HEK293 (cell line): Measurements from ENCODE around the gene VPS54.

Source experiments
- CTCF ChIA-PET: fragments of 350-600 bp; formaldehyde crosslinking; extraction: SDS; loops from one replicate; lab custom pipeline; 2021; ENCODE audit warnings: antibody characterized with exemption; lab: Yijun Ruan, JAX
- POLR2A ChIA-PET: fragments of 300-600 bp; formaldehyde crosslinking; extraction: SDS; loops from one replicate; lab custom pipeline; 2020; ENCODE audit warnings: antibody characterized with exemption, inconsistent platforms; lab: Yijun Ruan, JAX
- H3K27ac ChIP-seq: fragments of 200-500 bp; sonication (Bioruptor generic); 2 replicates; pipeline ENCODE4 v1.5.1; 2014; ENCODE audit warnings: low read depth, low read length, control low read depth, inconsistent platforms; ENCODE audit errors: extremely low read depth
- H3K36me3 ChIP-seq, 2 experiments: fragments of 200-500 bp in 1 of 2; sonication (Bioruptor generic) in 1 of 2; 1 replicate in 1 of 2; 2 replicates in 1 of 2; pipeline ENCODE4 v1.5.1; 2014 to 2017; ENCODE audit warnings: inconsistent platforms in 2 of 2, low read length in 2 of 2; ENCODE audit not compliant: control insufficient read depth in 2 of 2, insufficient read depth in 1 of 2
- H3K4me1 ChIP-seq: fragments of 200-500 bp; sonication (Bioruptor generic); 2 replicates; pipeline ENCODE4 v1.5.1; 2014; ENCODE audit warnings: mild to moderate bottlenecking, low read length, inconsistent platforms; ENCODE audit not compliant: control insufficient read depth, insufficient read depth
- H3K4me3 ChIP-seq: 2 replicates; pipeline ENCODE4 v1.5.1; 2011; ENCODE audit warnings: low read depth, mild to moderate bottlenecking, control low read depth, low read length, moderate library complexity
- H3K9me3 ChIP-seq: fragments of 200-500 bp; sonication (Bioruptor generic); 2 replicates; pipeline ENCODE4 v1.5.1; 2014; ENCODE audit warnings: low read depth, low read length, inconsistent platforms; ENCODE audit not compliant: control insufficient read depth, insufficient read depth
- OSR2 ChIP-seq: fragments of 450-650 bp; formaldehyde crosslinking; IDR thresholded peaks from 2 replicates; pipeline ENCODE4 v1.5.1; 2016; ENCODE audit warnings: missing biosample characterization, missing genetic modification characterization
- SP3 ChIP-seq: fragments of 450-650 bp; formaldehyde crosslinking; IDR thresholded peaks from 2 replicates; pipeline ENCODE4 v1.5.1; 2016; ENCODE audit warnings: missing biosample characterization, missing genetic modification characterization
- ZNF311 ChIP-seq: fragments of 450-650 bp; formaldehyde crosslinking; IDR thresholded peaks from 2 replicates; pipeline ENCODE4 v1.5.1; 2017; ENCODE audit warnings: missing biosample characterization, missing genetic modification characterization, borderline replicate concordance
- ZNF324 ChIP-seq: fragments of 450-650 bp; formaldehyde crosslinking; IDR thresholded peaks from 2 replicates; pipeline ENCODE4 v1.5.1; 2016; ENCODE audit warnings: missing biosample characterization, missing genetic modification characterization
- ZNF621 ChIP-seq: fragments of 450-650 bp; formaldehyde crosslinking; IDR thresholded peaks from 2 replicates; pipeline ENCODE4 v1.5.1; 2017; ENCODE audit warnings: missing biosample characterization, missing genetic modification characterization
- ZNF768 ChIP-seq: fragments of 450-650 bp; formaldehyde crosslinking; IDR thresholded peaks from 2 replicates; pipeline ENCODE4 v1.5.1; 2018; ENCODE audit warnings: missing biosample characterization, mild to moderate bottlenecking, missing genetic modification characterization
- ZNF777 ChIP-seq: fragments of 450-650 bp; formaldehyde crosslinking; IDR thresholded peaks from 2 replicates; pipeline ENCODE4 v1.5.1; 2017; ENCODE audit warnings: missing biosample characterization, missing genetic modification characterization, borderline replicate concordance
- TF ChIP-seq, protein P1 (sequence below): fragments of 450-650 bp; formaldehyde crosslinking; IDR thresholded peaks from 2 replicates; pipeline ENCODE4 v1.5.1; 2016; ENCODE audit warnings: missing biosample characterization, missing genetic modification characterization
- TF ChIP-seq, protein P2 (sequence below): fragments of 450-650 bp; formaldehyde crosslinking; IDR thresholded peaks from 2 replicates; pipeline ENCODE4 v1.5.1; 2016; ENCODE audit warnings: missing biosample characterization, missing genetic modification characterization
- TF ChIP-seq, protein P3 (sequence below): fragments of 450-650 bp; formaldehyde crosslinking; IDR thresholded peaks from 2 replicates; pipeline ENCODE4; 2016; ENCODE audit warnings: missing biosample characterization, missing genetic modification characterization
- TF ChIP-seq, protein P4 (sequence below): fragments of 450-650 bp; formaldehyde crosslinking; conservative IDR thresholded peaks from 2 replicates; pipeline ENCODE4 v1.5.1; 2016; ENCODE audit warnings: low read depth, missing biosample characterization, missing genetic modification characterization
- TF ChIP-seq, protein P5 (sequence below): fragments of 450-650 bp; formaldehyde crosslinking; IDR thresholded peaks from 2 replicates; pipeline ENCODE4 v1.5.1; 2016; ENCODE audit warnings: missing biosample characterization, missing genetic modification characterization, low read depth

The VPS54 gene

DNA sequence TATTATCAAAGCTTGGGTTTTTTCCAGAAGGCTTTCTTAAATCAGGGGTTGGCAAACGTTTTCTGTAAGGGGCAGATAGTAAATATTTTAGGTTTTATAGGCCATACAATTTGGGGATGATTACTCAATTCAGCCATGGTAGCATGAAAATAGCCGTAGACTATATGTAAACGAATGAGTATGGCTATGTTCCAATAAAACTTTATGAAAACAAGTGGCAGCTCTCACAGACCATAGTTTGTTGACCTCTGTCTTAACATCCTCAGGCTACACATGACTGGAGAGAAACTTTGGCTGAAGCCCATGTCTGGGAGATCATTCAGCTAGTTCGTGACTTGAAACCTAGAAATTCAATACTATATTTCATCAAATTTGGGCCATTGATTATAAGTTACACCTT is 147.4 kb downstream of the VPS54 start:
- Histone ChIP-seq H3K4me1 (0 out of 2 replicates have a peak, but pooled peaks cover 3% of the 10 kb centered on the region), H3K27ac (no peak overlapping the region), H3K9me3 (no peaks in the 10 kb centered on the region), H3K36me3 (peaks cover 5 to 23% of the 10 kb centered on the region in 2 experiments), H3K4me3 (no peak overlapping the region)
- POLR2A ChIA-PET = no interaction called here
- TF ChIP-seq SP3 = no peak
- TF ChIP-seq ZNF777 (tag by site-specific recombination) = no peak
- TF ChIP-seq, protein P1, sequence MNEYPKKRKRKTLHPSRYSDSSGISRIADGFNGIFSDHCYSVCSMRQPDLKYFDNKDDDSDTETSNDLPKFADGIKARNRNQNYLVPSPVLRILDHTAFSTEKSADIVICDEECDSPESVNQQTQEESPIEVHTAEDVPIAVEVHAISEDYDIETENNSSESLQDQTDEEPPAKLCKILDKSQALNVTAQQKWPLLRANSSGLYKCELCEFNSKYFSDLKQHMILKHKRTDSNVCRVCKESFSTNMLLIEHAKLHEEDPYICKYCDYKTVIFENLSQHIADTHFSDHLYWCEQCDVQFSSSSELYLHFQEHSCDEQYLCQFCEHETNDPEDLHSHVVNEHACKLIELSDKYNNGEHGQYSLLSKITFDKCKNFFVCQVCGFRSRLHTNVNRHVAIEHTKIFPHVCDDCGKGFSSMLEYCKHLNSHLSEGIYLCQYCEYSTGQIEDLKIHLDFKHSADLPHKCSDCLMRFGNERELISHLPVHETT (tag by site-specific recombination) = no peak
- TF ChIP-seq, protein P2, sequence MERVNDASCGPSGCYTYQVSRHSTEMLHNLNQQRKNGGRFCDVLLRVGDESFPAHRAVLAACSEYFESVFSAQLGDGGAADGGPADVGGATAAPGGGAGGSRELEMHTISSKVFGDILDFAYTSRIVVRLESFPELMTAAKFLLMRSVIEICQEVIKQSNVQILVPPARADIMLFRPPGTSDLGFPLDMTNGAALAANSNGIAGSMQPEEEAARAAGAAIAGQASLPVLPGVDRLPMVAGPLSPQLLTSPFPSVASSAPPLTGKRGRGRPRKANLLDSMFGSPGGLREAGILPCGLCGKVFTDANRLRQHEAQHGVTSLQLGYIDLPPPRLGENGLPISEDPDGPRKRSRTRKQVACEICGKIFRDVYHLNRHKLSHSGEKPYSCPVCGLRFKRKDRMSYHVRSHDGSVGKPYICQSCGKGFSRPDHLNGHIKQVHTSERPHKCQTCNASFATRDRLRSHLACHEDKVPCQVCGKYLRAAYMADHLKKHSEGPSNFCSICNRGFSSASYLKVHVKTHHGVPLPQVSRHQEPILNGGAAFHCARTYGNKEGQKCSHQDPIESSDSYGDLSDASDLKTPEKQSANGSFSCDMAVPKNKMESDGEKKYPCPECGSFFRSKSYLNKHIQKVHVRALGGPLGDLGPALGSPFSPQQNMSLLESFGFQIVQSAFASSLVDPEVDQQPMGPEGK (tag by site-specific recombination) = no peak
- no peak for TF ChIP-seq OSR2 (tag by site-specific recombination)
- TF ChIP-seq, protein P3, sequence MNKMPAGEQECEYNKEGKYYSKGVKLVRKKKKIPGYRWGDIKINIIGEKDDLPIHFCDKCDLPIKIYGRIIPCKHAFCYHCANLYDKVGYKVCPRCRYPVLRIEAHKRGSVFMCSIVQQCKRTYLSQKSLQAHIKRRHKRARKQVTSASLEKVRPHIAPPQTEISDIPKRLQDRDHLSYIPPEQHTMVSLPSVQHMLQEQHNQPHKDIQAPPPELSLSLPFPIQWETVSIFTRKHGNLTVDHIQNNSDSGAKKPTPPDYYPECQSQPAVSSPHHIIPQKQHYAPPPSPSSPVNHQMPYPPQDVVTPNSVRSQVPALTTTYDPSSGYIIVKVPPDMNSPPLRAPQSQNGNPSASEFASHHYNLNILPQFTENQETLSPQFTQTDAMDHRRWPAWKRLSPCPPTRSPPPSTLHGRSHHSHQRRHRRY (tag by site-specific recombination) = no peak
- TF ChIP-seq, protein P4, sequence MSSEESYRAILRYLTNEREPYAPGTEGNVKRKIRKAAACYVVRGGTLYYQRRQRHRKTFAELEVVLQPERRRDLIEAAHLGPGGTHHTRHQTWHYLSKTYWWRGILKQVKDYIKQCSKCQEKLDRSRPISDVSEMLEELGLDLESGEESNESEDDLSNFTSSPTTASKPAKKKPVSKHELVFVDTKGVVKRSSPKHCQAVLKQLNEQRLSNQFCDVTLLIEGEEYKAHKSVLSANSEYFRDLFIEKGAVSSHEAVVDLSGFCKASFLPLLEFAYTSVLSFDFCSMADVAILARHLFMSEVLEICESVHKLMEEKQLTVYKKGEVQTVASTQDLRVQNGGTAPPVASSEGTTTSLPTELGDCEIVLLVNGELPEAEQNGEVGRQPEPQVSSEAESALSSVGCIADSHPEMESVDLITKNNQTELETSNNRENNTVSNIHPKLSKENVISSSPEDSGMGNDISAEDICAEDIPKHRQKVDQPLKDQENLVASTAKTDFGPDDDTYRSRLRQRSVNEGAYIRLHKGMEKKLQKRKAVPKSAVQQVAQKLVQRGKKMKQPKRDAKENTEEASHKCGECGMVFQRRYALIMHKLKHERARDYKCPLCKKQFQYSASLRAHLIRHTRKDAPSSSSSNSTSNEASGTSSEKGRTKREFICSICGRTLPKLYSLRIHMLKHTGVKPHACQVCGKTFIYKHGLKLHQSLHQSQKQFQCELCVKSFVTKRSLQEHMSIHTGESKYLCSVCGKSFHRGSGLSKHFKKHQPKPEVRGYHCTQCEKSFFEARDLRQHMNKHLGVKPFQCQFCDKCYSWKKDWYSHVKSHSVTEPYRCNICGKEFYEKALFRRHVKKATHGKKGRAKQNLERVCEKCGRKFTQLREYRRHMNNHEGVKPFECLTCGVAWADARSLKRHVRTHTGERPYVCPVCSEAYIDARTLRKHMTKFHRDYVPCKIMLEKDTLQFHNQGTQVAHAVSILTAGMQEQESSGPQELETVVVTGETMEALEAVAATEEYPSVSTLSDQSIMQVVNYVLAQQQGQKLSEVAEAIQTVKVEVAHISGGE = no peak
- TF ChIP-seq ZNF621 (tag by site-specific recombination) = no peak
- no peak for TF ChIP-seq ZNF768 (tag by site-specific recombination)
- no peak for TF ChIP-seq ZNF324
- no peak for TF ChIP-seq ZNF311 (tag by site-specific recombination)
- CTCF ChIA-PET = interaction anchor here (1.0 kb wide), 1 partner anchor 180 kb away, joined by 5 read pairs; no protein-coding TSS in a partner anchor

DNA sequence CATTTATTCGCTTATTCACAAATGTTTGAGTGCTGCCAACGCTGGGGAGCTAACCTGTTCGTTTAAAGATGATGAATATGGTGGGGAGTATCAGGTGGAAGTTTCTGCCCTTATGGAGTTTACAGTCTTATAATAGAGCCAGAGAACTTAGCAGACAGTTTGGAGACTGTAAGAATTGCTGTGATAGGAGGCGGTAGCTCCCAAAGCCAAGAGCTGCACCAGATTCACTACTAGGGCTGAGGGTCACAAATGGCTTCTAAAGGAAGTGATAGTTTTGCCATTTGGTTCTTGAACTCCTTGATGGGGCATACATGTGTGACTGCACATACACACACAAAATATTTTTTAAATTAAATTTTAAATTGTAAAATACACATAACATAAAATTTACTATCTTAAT is 148.5 kb downstream of the VPS54 start:
- H3K4me1 ChIP-seq = 0 out of 2 replicates have a peak, but pooled peaks cover 3% of the 10 kb centered on the region
- peaks cover 5 to 28% of the 10 kb centered on the region in 2 experiments for H3K36me3 ChIP-seq
- CTCF ChIA-PET = interaction anchor here (0.7 to 2.1 kb wide), 2 partner anchors 9 to 18 kb away, joined by 6 to 8 read pairs; no protein-coding TSS in a partner anchor
- POLR2A ChIA-PET = no interaction called here
- no peaks in the 10 kb centered on the region for H3K9me3 ChIP-seq
- TF ChIP-seq, protein P5, sequence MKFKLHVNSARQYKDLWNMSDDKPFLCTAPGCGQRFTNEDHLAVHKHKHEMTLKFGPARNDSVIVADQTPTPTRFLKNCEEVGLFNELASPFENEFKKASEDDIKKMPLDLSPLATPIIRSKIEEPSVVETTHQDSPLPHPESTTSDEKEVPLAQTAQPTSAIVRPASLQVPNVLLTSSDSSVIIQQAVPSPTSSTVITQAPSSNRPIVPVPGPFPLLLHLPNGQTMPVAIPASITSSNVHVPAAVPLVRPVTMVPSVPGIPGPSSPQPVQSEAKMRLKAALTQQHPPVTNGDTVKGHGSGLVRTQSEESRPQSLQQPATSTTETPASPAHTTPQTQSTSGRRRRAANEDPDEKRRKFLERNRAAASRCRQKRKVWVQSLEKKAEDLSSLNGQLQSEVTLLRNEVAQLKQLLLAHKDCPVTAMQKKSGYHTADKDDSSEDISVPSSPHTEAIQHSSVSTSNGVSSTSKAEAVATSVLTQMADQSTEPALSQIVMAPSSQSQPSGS (tag by site-specific recombination) = no peak
- H3K27ac ChIP-seq = no peak overlapping the region
- H3K4me3 ChIP-seq = no peak overlapping the region
